K562 (cell line): ENCODE results near the gene TMEM61.

Source experiments
- CEBPB ChIP-seq: fragments of 450-650 bp; IDR thresholded peaks from 2 replicates; pipeline ENCODE4 v1.6.1; 2016; ENCODE audit warnings: missing genetic modification characterization, missing compliant biosample characterization
- CHD2 ChIP-seq: IDR thresholded peaks from 2 replicates; pipeline ENCODE4 v1.6.1; 2011; ENCODE audit warnings: low read depth, low read length
- ZNF133 ChIP-seq: fragments of 250-450 bp; sonication (Bioruptor Pico); IDR thresholded peaks from 2 replicates; pipeline ENCODE4 v1.4.0; 2020; ENCODE audit warnings: mild to moderate bottlenecking
- TF ChIP-seq, protein P1 (sequence below): sonication (generic); formaldehyde crosslinking; IDR thresholded peaks from 2 replicates; pipeline ENCODE4 v1.8.1; 2023; ENCODE audit warnings: mild to moderate bottlenecking, missing genetic modification reagents

DNA sequence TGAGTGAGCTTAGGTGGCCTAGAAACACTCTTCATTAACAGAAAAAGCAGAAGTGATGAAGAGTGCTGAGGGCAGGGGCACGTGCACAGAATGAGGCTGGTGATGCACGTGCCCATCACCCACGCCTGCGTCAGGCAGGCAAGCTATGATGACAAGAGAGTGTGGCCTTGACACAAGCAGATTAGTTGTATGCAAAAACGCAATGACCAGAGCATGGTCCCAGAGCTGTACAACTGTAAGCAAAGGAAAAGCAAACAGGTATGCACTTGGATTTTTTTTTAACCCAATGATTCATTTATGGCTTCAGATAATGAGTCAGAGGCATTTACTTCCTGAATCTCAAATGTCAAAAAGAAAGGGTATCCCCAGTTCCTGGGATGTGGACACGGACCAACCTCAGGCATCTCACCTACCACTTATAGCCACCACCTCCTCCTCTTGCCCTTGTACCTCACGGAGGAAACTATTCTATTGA is 9.1 kb upstream of the TMEM61 start:
- TF ChIP-seq ZNF133 (CRISPR knock-in tag) (no peak), CHD2 (no peak), CEBPB (tag) (no peak)
- TF ChIP-seq, protein P1, sequence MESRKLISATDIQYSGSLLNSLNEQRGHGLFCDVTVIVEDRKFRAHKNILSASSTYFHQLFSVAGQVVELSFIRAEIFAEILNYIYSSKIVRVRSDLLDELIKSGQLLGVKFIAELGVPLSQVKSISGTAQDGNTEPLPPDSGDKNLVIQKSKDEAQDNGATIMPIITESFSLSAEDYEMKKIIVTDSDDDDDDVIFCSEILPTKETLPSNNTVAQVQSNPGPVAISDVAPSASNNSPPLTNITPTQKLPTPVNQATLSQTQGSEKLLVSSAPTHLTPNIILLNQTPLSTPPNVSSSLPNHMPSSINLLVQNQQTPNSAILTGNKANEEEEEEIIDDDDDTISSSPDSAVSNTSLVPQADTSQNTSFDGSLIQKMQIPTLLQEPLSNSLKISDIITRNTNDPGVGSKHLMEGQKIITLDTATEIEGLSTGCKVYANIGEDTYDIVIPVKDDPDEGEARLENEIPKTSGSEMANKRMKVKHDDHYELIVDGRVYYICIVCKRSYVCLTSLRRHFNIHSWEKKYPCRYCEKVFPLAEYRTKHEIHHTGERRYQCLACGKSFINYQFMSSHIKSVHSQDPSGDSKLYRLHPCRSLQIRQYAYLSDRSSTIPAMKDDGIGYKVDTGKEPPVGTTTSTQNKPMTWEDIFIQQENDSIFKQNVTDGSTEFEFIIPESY (CRISPR knock-in tag): no peak
